Measurements from ENCODE around the gene CGN.
"Not testable (repeated sequence)": the region's sequence is repeated elsewhere in the genome, so short reads cannot be mapped to it uniquely, and the experiment has no call there.

Gene CGN

GRCh38 chr1:151499930-151500329 lies 11.3 kb upstream of the CGN start:
- ATAC-seq, result no peak

- ATAC-seq, result no peak
Observed at GRCh38 chr1:151501474-151501873, 9.7 kb upstream of the CGN start.

DNA sequence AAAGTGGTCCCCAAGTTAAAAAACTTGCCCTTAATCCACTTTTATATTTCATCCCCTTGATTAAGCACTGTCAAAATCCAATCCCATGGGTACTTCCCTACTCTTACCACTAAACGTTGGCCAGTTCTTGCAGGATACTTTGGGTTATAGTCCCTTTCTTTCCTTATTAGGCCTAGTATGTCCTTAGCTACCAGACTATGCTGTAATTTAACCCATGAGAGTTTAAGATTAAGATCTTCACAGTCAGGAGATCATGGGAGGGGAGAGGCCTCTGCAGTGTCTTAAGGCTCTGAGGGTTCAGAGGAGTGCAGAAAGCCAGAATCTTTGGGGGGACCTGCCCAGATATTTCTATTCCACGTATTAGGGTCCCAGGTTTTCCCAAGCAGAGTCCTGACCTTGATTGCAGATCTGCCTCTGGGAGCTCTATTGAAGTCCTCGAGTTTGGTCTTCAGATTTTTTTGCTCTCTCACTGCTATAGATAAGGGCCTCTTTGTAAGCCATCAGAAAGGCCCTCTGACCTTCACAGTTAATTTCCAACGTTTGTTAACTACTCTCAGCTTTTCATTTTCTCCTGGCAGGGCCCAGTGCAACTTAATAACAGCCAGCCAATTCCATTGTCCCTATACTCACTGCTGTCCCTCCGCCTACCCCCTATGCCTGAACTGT lies 9.0 kb upstream of the CGN start:
- ATAC-seq, result no peak

GRCh38 chr1:151502859-151503780 lies 8.1 kb upstream of the CGN start:
- ATAC-seq, result no peak

DNA sequence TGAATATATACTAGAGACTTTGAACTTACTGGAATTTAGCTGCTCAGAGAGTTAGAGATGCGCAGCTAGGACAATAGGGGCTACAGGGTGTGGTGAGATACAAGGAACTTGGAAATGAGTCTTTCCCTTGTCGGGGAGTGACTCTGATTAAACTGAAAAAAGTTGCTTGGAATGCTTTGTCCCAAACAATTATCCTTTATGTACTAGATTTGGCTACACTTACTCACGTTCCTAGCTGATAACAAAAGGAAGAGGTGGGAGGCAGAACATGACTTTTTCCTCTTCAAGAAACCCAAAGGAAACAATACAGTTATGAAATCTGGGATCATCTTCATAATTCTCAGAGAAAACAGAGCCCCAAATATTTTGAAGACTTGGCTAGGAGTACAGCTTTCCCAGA lies 6.9 kb upstream of the CGN start:
- no peak for ATAC-seq

DNA sequence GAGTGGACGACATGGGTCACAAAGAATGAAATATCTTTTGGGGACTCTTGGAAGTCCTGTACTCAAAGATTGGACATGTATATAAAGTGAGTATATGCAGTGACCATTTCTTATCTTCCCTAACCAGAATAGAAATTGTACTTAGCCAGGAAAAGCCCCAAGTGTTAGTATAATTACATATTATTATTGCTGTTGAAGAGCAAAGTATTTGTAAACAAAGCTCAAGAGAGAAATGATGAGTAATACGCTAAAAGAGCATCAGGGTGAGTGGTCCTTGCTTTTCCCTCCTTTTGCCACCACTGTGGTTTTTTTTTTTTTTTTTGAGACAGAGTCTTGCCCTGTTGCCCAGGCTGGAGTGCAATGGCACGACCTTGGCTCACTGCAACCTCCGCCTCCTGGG lies 6.4 kb upstream of the CGN start:
- no peak for ATAC-seq

DNA sequence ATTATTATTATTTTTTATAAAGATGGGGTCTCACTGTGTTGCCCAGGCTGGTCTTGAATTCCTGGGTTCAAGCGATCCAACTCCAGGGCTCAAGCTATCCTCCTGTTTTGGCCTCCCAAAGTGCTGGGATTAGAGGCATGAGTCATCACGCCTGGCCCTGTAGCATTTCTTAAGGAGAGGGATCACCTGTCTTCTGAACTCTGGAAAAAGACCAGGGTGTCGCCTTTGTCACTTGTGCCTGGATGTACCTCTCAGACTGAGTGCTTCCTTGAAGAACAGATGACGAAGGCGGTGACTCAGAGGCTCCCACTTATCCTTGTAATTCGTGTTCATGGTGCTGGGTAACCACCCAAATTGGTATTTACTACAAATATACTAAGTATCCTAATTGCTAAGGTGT lies 2.4 kb upstream of the CGN start:
- no peak for ATAC-seq

DNA sequence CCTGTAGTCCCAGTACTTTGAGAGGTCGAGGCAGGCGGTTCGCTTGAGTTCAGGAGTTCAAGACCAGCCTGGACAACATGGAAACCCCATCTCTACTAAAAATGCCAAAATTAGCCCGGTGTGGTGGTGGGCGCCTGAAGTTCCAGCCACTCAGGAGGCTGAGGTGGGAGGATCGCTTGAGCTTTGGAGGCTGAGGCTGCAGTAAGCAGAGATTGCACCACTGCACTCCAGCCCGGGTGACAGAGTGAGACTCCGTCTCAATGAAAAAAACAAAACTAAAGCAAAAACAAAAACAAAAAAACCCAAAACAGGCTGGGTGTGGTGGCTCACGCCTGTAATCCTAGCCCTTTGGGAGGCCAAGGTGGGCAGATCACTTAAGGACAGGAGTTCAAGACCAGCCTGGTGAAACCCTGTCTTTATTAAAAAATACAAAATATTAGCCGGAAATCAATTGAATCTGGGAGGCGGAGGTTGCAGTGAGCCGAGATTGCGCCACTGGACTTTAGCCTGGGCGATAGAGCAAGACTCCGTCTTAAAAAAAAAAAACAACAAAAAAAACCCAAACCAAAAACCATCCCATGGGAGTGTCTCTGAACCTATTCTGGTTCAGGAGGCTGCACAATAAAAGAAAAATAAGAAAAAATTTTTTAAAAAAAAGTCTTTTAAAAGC lies 1.7 kb upstream of the CGN start:
- ATAC-seq, result no peak

- ATAC-seq, result no peak
Observed at GRCh38 chr1:151510020-151510405, 1.2 kb upstream of the CGN start.

DNA sequence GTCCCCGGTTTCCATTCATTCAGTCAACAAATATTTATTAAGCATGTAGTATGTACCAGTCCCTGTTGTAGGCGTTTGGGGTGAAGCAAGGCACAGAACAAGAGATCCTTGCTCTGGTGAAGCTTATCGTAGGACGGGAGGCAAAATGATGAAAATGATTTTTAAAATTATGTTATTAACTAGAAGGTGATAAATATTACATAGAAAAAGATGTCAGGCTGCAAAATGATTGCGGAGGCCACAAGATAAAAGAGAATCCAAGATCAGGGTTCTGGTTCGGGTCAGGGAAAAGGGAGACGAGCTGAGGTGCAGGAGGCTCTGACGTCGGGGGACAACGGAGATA lies 602 bp upstream of the CGN start:
- no peak for ATAC-seq

DNA sequence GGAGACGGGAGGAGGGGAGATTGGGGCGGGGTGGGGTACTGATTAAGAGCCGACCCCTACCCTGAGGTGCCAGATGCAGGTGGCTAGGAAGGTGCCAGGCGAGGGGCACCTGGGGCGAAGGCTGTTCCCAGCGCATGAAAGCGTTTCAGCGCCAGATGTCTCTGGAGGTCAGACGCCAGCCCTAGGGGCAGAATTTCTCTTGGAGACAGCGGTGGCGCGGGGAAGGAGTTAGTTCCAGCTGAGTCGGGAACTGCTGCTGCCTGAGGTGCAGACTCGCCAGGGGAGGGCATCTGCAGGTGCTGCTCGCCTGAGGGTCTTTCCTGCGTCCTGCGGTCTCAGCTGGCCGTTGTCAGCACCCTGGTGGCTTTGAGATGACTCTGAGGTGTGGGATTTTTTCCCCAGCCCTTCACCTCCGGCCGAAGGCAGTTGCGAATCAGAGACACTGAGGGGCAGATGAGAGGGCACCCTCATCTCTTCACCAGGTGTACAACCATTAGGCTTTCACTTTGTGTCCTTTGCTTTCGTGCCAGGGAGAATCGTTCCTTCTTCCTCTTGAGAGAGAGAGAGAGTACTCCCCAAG lies 539 bp downstream of the CGN start:
- ATAC-seq, result peak; percentile 8 to 10

DNA sequence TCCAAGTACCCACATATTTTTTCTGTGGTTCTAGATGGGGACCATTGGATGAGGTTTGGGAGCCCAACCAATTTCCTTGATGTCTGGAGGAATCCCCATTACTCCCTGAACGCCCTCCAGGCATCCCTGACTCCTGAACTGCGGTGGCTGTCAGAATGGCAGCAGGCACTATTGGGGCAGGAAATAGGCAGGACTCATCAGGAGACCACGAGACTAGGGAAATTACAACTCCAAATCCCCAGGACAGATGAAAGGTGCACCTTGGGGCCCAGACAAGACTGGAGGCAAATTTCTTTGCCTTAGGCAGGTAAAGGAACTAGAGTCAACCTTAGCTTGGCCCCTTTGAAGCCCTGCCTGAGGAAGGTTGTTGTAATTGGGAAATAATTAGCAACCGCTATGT lies 1.1 kb downstream of the CGN start:
- no peak for ATAC-seq

DNA sequence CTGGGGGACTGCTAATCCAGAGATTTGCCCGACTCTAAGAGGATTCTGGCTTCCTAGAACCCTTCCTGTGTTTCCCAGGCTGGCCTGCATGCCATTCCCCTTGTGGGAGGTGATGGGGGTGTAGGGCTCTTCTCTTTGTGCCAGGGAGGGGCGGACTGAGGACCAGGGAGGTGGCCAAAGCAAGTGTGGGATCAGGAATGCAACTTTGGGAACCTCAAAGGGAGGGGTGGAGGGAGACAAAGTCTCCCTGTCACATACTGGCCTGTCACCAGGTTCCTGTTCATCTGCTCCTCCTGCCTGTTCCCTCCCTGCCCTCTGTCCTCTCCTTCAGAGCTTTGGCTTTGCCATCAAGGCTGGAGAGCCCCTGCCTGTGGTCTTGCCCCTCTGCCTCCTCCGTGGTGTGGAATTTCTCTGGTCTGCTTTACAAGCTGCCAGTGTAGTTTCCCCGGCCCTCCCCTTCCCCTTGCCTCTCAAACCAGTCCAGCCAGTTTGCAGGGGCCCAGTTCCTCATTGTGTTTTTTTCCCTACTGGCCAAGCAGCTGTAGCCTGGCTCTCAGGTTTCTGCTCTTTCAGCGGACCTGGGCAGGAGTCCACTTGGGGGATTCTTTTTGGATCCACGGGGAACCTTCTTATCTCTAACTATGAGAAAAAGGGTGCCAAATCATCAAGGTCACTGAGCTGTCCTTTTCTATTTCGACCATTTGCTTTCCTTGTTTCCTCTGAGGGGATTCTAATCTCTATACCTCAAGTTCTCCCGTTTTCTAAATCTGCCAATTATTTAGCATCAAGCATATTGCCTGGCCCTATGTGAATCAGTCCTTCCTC lies 1.8 kb downstream of the CGN start:
- no peak for ATAC-seq

DNA sequence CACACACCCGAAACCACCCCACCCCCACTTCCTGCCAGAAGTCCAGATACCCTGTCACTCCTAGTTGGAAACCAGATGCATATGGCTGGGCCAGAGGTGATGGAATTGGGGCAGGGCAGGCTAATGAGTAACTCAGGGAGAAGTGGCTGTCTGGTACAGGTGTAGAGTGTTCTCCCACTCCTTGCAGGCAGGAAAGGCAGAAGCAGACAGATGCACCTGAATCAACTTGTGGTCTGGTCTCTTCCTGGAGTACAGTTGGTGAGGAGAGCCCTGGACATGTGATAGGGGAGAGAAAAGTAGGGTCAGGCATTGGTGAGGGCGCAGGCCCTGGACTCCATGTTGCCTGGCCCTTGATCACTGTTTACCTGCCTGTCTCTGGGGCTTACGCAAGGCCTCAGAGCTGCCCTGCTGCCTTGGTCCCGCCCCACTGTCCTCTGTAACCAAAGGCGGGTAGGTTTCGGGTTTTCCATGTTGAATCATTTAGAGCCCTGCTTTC lies 2.5 kb downstream of the CGN start:
- ATAC-seq, result no peak

DNA sequence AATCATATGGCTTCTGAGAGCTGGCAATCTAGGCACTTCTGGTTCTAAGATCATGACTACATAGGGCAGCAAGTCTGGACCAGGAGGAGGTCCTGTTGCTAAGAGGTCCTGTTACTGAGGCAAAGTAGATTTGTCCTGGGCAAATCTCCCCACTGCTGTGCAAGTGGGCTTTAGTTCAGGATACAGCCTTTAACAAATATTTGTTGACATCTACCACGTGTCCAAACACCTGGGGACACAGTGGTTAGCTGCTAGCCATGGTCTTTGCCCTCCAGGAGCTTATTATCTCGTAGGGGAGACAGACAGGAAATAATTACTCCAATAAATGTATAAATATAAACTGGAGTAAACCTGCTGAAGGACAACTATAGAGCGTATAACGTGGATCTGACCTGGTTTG lies 3.2 kb downstream of the CGN start:
- ATAC-seq, result no peak

GRCh38 chr1:151515265-151515664 lies 4.1 kb downstream of the CGN start:
- no peak for ATAC-seq

- ATAC-seq, result no peak
Observed at GRCh38 chr1:151516031-151516511, 4.9 kb downstream of the CGN start.

GRCh38 chr1:151518431-151518830 lies 7.2 kb downstream of the CGN start:
- no peak for ATAC-seq

DNA sequence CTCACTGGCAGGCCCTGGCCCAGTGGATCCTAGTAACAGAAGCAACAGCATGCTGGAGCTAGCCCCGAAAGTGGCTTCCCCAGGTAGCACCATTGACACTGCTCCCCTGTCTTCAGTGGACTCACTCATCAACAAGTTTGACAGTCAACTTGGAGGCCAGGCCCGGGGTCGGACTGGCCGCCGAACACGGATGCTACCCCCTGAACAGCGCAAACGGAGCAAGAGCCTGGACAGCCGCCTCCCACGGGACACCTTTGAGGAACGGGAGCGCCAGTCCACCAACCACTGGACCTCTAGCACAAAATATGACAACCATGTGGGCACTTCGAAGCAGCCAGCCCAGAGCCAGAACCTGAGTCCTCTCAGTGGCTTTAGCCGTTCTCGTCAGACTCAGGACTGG lies 7.7 kb downstream of the CGN start:
- ATAC-seq, result no peak

GRCh38 chr1:151519667-151520066 lies 8.5 kb downstream of the CGN start:
- ATAC-seq, result no peak

DNA sequence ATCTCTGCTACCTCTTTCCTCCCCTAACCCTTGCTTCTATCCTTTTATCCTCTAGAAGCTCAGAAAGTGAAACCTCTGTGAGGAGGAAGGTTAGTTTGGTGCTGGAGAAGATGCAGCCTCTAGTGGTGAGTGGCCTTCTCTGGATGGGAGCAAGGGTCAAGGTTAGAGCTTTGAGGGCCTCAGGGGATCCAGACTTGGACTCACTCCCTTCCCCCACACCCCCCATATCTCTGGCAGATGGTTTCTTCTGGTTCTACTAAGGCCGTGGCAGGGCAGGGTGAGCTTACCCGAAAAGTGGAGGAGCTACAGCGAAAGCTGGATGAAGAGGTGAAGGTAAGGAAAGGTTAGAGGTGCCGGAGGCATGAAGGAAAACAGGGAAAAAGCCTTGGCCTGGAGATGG lies 9.2 kb downstream of the CGN start:
- ATAC-seq, result no peak

GRCh38 chr1:151522427-151522826 lies 11.2 kb downstream of the CGN start:
- ATAC-seq, result not testable (repeated sequence)
